Ovary (tissue), 3 donors: Measurements from ENCODE around the gene SLC37A1.

ENCODE experiments used
- EP300 ChIP-seq: sonication (generic); formaldehyde crosslinking; IDR thresholded peaks from one replicate; pipeline ENCODE4 v1.6.1; 2017; ENCODE audit warnings: antibody characterized with exemption
- POLR2A ChIP-seq: fragments of 450-650 bp; IDR thresholded peaks from one replicate; pipeline ENCODE4 v1.6.1; 2017; ENCODE audit warnings: antibody characterized with exemption, mild to moderate bottlenecking, moderate library complexity
- TF ChIP-seq, protein P1 (sequence below), 3 donors: fragments of 450-650 bp in 2 of 3; fragments of 200-600 bp in 1 of 3; IDR thresholded peaks; one replicate each; pipeline versions ENCODE4 v1.5.1 to v1.8.0; 2016 to 2022; ENCODE audit warnings: antibody characterized with exemption in 3 of 3, mild to moderate bottlenecking in 1 of 3
- donor health status: DM: no; HTN: no; CAD: no.

DNA sequence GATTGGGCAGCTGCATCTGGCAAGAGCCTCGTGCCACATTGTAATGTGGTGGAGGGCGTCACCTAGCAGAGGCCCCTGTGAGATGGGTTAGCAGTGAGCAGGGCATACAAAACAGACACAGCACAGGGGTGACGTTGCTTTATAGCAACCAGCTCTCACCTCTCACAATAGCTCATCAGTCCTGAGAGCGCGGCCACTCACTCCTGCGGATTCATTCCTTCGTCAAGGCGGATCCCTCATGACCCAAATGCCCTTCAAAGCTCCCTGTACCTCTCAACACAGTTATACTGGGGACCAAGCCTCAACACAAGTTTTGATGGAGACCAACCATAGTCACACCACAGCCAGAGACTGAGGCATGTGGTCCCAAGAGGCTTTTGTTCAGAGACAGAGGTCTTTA is 22.9 kb downstream of the SLC37A1 start:
- TF ChIP-seq POLR2A (no peak), EP300 (no peak)
- TF ChIP-seq, protein P1, sequence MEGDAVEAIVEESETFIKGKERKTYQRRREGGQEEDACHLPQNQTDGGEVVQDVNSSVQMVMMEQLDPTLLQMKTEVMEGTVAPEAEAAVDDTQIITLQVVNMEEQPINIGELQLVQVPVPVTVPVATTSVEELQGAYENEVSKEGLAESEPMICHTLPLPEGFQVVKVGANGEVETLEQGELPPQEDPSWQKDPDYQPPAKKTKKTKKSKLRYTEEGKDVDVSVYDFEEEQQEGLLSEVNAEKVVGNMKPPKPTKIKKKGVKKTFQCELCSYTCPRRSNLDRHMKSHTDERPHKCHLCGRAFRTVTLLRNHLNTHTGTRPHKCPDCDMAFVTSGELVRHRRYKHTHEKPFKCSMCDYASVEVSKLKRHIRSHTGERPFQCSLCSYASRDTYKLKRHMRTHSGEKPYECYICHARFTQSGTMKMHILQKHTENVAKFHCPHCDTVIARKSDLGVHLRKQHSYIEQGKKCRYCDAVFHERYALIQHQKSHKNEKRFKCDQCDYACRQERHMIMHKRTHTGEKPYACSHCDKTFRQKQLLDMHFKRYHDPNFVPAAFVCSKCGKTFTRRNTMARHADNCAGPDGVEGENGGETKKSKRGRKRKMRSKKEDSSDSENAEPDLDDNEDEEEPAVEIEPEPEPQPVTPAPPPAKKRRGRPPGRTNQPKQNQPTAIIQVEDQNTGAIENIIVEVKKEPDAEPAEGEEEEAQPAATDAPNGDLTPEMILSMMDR (IDR thresholded peaks at IDR 0.05) = no peak
